GM10266 (cell line): Measurements from ENCODE around the gene KCNQ1OT1.

Source experiments
- DNase-seq: peaks from one replicate; pipeline ENCODE4 v3.0.0; 2012; ENCODE audit errors: extremely low spot score
- TF ChIP-seq, protein P1 (sequence below): IDR thresholded peaks from 2 replicates; pipeline ENCODE4 v1.5.1; 2012; ENCODE audit warnings: mild to moderate bottlenecking, low read depth; ENCODE audit not compliant: control insufficient read depth, insufficient read depth; ENCODE audit errors: missing control alignments

Gene KCNQ1OT1

DNA sequence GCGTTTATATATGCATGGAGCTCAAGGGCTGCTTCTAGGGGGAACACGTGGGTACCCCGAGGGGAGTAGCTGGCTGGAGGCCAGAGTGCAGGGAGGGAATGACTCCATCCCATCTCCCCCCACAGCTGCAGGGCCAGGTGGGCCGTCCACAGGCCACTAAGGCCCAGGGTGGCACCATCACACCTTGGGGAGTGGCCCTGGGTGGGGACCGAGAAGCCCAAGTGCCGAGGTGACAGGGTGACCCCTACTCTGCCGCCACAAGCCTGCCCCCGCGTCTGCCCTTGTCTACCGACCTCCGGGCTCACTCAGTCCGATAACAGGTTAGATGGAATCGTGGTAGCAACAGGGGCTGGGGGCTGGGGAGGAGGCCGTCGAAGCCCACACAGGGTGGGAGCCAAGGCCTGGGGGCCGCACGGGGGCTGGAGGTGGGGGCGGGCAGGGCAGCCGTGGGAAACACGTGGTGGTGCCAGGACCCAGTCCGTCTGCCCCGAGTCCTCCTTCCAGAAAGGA lies 125.7 kb downstream of the KCNQ1OT1 start:
- TF ChIP-seq, protein P1, sequence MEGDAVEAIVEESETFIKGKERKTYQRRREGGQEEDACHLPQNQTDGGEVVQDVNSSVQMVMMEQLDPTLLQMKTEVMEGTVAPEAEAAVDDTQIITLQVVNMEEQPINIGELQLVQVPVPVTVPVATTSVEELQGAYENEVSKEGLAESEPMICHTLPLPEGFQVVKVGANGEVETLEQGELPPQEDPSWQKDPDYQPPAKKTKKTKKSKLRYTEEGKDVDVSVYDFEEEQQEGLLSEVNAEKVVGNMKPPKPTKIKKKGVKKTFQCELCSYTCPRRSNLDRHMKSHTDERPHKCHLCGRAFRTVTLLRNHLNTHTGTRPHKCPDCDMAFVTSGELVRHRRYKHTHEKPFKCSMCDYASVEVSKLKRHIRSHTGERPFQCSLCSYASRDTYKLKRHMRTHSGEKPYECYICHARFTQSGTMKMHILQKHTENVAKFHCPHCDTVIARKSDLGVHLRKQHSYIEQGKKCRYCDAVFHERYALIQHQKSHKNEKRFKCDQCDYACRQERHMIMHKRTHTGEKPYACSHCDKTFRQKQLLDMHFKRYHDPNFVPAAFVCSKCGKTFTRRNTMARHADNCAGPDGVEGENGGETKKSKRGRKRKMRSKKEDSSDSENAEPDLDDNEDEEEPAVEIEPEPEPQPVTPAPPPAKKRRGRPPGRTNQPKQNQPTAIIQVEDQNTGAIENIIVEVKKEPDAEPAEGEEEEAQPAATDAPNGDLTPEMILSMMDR = no peak
- no peak for DNase-seq

DNA sequence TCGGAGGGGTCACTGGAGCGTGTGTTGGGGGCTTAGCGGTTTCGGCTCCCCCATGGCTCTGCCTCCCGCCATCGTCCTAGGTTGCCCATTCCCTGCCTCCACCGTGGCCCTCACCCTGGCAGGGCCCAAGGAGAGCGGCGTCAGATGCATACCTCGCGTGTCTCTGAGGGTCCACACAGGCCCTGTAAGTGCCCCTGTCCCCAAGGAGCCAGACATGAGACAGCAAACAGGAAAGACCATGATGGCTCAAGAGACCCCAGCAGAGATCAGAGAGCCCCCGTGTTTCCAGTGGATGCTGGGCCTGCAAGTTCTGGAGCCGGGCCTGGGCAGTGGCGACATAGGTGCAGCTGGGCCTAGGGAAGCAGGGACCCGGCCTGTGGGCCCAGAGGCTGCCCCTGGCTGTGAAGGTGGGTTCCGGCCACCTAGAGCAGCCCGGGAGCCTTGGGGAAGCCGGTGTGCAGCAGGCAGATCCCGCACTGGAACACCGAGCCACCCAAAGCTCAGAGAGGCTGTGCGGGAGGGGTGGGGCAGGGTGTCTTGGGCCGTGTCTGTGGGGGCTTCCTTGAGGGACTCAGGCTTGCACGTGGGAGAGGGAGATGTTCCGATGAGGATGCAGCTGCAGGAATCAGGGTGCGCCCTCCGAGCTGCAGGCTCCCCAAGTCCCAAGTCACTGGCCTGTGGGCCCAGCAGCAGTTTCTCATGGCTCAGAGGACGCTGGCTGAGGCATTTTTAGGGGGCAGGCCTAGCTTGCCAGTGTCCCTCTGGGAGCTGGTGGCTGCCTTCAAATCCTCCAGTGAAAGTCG lies 126.4 kb downstream of the KCNQ1OT1 start:
- TF ChIP-seq, protein P1 = no peak
- DNase-seq = no peak

DNA sequence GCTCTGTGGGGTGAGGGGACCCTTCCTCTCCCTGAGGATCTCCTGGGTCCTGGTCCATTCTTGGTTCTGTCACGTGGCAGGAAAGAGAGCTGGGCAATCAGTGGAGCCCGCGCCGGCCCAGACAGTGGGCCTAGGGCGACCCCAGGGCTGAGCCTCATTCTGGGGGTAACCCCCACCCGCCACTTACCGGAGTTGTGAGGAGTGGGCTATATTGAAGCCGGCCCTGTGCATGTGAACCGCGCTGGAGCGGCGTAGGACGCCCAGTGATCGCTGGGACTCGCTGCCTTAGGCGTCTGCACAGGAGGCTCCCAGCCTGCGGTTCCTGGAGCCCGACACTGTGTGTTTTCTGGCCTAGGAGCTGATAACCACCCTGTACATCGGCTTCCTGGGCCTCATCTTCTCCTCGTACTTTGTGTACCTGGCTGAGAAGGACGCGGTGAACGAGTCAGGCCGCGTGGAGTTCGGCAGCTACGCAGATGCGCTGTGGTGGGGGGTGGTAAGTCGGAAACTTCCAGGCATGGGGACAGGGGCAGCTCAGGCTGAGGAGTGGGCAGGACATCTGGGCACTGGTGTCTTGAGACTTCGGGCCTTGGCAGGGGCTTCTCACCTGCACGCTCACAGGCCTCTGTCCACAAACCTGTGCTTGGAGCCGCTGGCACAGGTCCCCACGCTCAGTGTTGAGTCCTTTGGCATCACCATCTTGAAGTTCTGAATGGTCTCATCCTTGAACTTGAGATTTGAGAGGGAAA lies 127.1 kb downstream of the KCNQ1OT1 start:
- TF ChIP-seq, protein P1 = no peak
- DNase-seq = no peak

DNA sequence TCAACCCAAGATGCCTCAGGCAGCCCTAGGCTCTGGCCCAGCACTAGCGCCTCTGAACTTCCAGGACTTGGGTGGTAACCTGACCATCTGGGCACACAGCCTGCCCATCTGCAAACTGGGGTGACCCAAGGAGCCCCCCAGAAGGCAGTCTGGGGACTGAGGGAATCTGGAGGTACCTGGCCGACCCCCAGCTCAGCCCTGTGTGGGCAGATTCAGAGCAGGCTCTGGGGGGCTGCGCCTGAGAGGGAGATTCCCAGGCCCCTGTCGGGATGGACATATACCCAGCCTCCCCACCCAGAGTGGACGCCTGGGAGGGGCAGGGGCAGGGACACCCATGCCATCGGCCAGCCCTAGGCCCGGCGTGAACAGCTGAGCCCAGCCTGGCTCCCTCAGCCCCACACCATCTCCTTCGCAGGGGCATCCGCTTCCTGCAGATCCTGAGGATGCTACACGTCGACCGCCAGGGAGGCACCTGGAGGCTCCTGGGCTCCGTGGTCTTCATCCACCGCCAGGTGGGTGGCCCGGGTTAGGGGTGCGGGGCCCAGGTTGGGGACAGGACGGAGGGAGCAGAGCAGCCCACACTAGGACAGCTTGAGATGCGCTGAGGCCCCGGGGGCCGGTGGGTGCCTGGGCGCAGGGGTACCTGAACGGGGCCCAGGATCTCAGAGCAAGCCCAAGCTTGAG lies 128.1 kb downstream of the KCNQ1OT1 start:
- TF ChIP-seq, protein P1 = no peak
- DNase-seq = no peak

DNA sequence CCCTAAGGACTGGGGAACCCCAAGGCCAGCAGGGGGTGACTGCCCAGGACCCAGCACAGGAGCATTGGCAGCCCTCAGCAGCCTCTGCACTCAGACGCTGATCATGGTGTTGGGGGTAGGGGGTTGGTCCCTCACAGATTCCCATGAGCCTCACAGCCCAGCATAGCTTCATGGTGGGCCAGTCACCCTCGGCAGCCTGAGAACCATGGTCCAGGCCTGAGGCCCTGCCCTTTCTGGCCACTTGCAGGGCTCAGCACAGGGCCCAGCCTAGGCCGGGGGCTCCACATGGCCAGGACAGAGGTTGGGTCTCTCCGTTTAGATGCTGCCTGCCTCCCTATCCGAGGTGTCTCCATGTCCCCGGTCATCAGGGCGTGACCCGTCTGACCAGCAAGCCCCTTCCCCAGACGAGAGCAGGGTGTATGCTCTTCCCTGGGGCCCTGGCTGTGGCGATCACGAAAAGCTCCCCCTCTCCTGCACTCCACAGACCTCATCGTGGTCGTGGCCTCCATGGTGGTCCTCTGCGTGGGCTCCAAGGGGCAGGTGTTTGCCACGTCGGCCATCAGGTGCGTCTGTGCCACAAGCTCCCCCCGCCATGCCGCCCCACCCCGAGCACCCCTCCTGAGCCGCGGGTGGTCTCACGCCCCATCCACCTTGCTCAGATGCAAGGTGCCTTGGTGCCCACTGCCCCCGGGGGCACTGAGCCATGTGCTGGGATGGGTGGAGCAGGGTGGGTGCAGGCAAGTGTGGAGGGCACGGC lies 128.8 kb downstream of the KCNQ1OT1 start:
- no peak for DNase-seq
- TF ChIP-seq, protein P1 = no peak

DNA sequence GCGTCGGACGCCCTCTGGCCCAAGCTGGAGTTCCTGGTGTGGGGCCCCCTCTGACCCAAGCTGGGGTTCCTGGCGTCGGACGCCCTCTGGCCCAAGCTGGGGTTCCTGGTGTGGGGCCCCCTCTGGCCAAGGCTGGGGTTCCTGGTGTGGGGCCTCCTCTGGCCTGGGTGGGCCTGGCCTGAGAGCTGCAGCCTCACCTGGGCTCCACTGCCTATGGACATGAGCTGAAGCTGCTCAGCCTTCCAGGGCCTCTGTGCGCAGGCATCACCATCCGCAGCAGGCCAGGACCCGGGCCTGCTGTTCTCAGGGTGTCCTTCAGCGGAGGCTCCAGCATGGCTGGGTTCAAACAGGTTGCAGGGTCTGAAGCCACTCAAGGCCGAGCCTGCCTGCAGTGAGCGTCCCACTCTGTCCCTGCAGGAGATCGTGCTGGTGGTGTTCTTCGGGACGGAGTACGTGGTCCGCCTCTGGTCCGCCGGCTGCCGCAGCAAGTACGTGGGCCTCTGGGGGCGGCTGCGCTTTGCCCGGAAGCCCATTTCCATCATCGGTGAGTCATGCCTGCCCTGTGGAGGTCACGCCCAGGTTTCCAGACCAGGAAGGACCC lies 129.5 kb downstream of the KCNQ1OT1 start:
- TF ChIP-seq, protein P1 = no peak

More for the DNA sequence above, 129.5 kb downstream of the KCNQ1OT1 start:
- no peak for DNase-seq
